Measurements from ENCODE around the gene PHLDB2.

DNA sequence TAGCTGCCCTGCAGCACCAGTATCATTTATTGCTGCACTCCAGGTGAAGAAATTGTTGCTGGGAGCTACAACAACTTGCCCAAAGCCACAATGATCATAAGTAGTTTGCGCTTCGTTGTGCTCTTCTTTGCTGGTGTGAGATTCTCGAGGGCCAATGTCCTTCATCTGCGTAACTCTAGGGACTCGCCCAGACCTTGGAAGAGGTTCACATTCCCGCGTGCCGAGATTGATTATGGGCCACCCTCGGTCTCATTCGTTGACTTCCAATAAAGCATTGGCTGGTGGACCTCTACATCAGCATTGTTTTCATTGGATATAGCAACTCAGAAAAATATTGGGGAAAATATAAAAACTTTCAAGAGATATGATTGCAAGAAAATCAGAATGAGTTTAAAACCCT lies 423 bp upstream of the PHLDB2 start:
- no peak for TF ChIP-seq CTCF (conservative IDR thresholded peaks at IDR 0.05; ENCODE audit: low read length)
- no peak for TF ChIP-seq EZH2phosphoT487 (IDR thresholded peaks at IDR 0.05; ENCODE audit: borderline replicate concordance, low read depth, low read length)

All from OCI-LY7 (cell line).